Mucosa of descending colon (tissue), 3 donors: ENCODE measurements around the gene ALKBH6. TPM values are rescaled to one million over a fixed set of nuclear protein-coding genes. Genes with fewer than 3 reads are reported as not detected.
A peak's percentile ranks its signal among the peaks of the same experiment; 100 is the strongest.

Experiments used
- ATAC-seq: fragments of 200-7000 bp; cut with Tn5 transposase; one replicate; pipeline ENCODE4 v1.9.1; 2020; ENCODE audit warnings: mild to moderate bottlenecking, moderate library complexity
- DNase-seq, 3 donors: peaks; one replicate each; pipeline ENCODE4 v3.0.0-alpha.2; 2020
- H3K36me3 ChIP-seq: fragments of 200-600 bp; one replicate; pipeline ENCODE4 v1.8.0; 2021; ENCODE audit warnings: low read depth, mild to moderate bottlenecking
- H3K4me1 ChIP-seq: fragments of 200-600 bp; one replicate; pipeline ENCODE4 v1.8.0; 2021; ENCODE audit warnings: low read depth, mild to moderate bottlenecking
- H3K4me3 ChIP-seq: fragments of 200-600 bp; one replicate; pipeline ENCODE4 v1.8.0; 2021; ENCODE audit warnings: mild to moderate bottlenecking
- H3K9me3 ChIP-seq: fragments of 200-600 bp; one replicate; pipeline ENCODE4 v1.8.0; 2021; ENCODE audit warnings: mild to moderate bottlenecking
- CTCF ChIP-seq: fragments of 200-600 bp; IDR thresholded peaks from one replicate; pipeline ENCODE4 v1.8.0; 2022; ENCODE audit warnings: antibody characterized with exemption, mild to moderate bottlenecking
- intact Hi-C, 2 donors: fragments of 100-400 bp; cut with DNase I in 1 of 2; cut with micrococcal nuclease in 1 of 2; formaldehyde crosslinking; loops; one replicate each; pipeline versions ENCODE4 v1.11.0 to v1.11.1; 2022; cut with DNase I, micrococcal nuclease
- total RNA-seq, 3 donors: library from RNA; stranded (reverse); fragmentation: NEBNext Ultra II Directional in 2 of 3; extraction: Animal tissue kit (Norgen Biotek cat#: 25700) in 2 of 3; gene quantifications; one replicate each; pipeline versions ENCODE4 v1.2.1 to v1.2.4, GENCODE V29; 2021 to 2023
- donor health status: DM: no; HTN: no; CAD: no; lungs with moderate emphysema.
- donor health status: DM: no; HTN: no; CAD: no.
- donor health status: DM: no; HTN: yes; CAD: no.

ALKBH6 gene
- total RNA-seq, 3 donors from 2014 or later, result 20.2 to 24.1 (median 22.0) TPM

- peaks cover 4% of the 10 kb centered on the region for H3K4me1 ChIP-seq
- H3K36me3 ChIP-seq, result no peaks in the 10 kb centered on the region
- intact Hi-C loops, result no loop called here
- no peaks in the 10 kb centered on the region for H3K9me3 ChIP-seq
- no peak for TF ChIP-seq CTCF
- no peak overlapping the region for H3K4me3 ChIP-seq
- DNase-seq (peak in 1 of 3 donors; percentile 55), ATAC-seq (no peak)
These were observed 50.5 kb downstream of the ALKBH6 start for GRCh38 chr19:35963514-35963913.

GRCh38 chr19:35960432-35960972, 53.5 kb downstream of the ALKBH6 start:
- H3K4me1 ChIP-seq, result peaks cover 4% of the 10 kb centered on the region
- intact Hi-C loops, result no loop called here
- ATAC-seq (no peak), DNase-seq (no peak)
- no peaks in the 10 kb centered on the region for H3K9me3 ChIP-seq
- no peaks in the 10 kb centered on the region for H3K36me3 ChIP-seq
- H3K4me3 ChIP-seq, result no peak overlapping the region
- no peak for TF ChIP-seq CTCF

GRCh38 chr19:35959968-35960320, 54.1 kb downstream of the ALKBH6 start:
- no peak for TF ChIP-seq CTCF
- intact Hi-C loops, result no loop called here
- no peak for DNase-seq
- peaks cover 4% of the 10 kb centered on the region for H3K4me1 ChIP-seq
- H3K4me3 ChIP-seq, result no peak overlapping the region
- no peaks in the 10 kb centered on the region for H3K36me3 ChIP-seq
- no peak for ATAC-seq
- no peaks in the 10 kb centered on the region for H3K9me3 ChIP-seq

Other genes starting within 250 kb of the ALKBH6 start
- gene ARHGAP33, start 238.6 kb downstream of the ALKBH6 start, total RNA-seq, result 10 to 100 TPM; 14.4 to 16.0 (median 14.6) TPM
- gene PRODH2, start 201.4 kb downstream of the ALKBH6 start, total RNA-seq, result not detected
- gene NPHS1, start 161.7 kb downstream of the ALKBH6 start, total RNA-seq, result under 1 TPM in 1 of 3 donors, not detected in 2; 0.09 TPM
- gene KIRREL2, start 157.3 kb downstream of the ALKBH6 start, total RNA-seq, result under 1 TPM in 1 of 3 donors, not detected in 2; 0.09 TPM
- gene APLP1, start 145.6 kb downstream of the ALKBH6 start, total RNA-seq, result 10 to 100 TPM in 1 of 3 donors, 1 to 10 TPM in 2; 1.6 to 13.2 (median 1.9) TPM
- 10 to 100 TPM in 2 of 3 donors, 1 to 10 TPM in 1; 8.7 to 16.6 (median 12.3) TPM for gene NFKBID, start 113.7 kb downstream of the ALKBH6 start, total RNA-seq
- gene HCST, start 111.7 kb downstream of the ALKBH6 start, total RNA-seq, result 1 to 10 TPM; 4.6 to 8.2 (median 7.9) TPM
- gene TYROBP, start 105.9 kb downstream of the ALKBH6 start, total RNA-seq, result 10 to 100 TPM; 15.7 to 50.2 (median 45.0) TPM
- 10 to 100 TPM; 10.5 to 14.0 (median 10.5) TPM for gene LRFN3, start 77.8 kb downstream of the ALKBH6 start, total RNA-seq
- 10 to 100 TPM; 18.1 to 22.0 (median 19.1) TPM for gene SDHAF1, start 19.0 kb downstream of the ALKBH6 start, total RNA-seq
- 1 to 10 TPM; 3.5 to 7.9 (median 6.9) TPM for gene SYNE4, start 5.4 kb downstream of the ALKBH6 start, total RNA-seq
- gene CLIP3, start 18.7 kb upstream of the ALKBH6 start, total RNA-seq, result 10 to 100 TPM in 1 of 3 donors, 1 to 10 TPM in 2; 4.6 to 68.9 (median 8.1) TPM
- gene THAP8, start 40.1 kb upstream of the ALKBH6 start, total RNA-seq, result 10 to 100 TPM in 1 of 3 donors, 1 to 10 TPM in 2; 3.7 to 10.1 (median 4.4) TPM
- 1 to 10 TPM; 1.6 to 4.1 (median 1.9) TPM for gene WDR62, start 40.7 kb upstream of the ALKBH6 start, total RNA-seq
- gene OVOL3, start 96.9 kb upstream of the ALKBH6 start, total RNA-seq, result not detected
- 10 to 100 TPM; 42.7 to 66.4 (median 47.4) TPM for gene POLR2I, start 100.7 kb upstream of the ALKBH6 start, total RNA-seq
- gene TBCB, start 101.3 kb upstream of the ALKBH6 start, total RNA-seq, result 100 to 1,000 TPM in 1 of 3 donors, 10 to 100 TPM in 2; 81.9 to 106 (median 90.8) TPM
- 100 to 1,000 TPM; 501 to 878 (median 756) TPM for gene CAPNS1, start 125.9 kb upstream of the ALKBH6 start, total RNA-seq
- gene COX7A1, start 138.2 kb upstream of the ALKBH6 start, total RNA-seq, result 100 to 1,000 TPM in 1 of 3 donors, 10 to 100 TPM in 1, 1 to 10 TPM in 1; 6.0 to 115 (median 11.3) TPM
- 1 to 10 TPM; 2.9 to 7.8 (median 3.1) TPM for gene ZNF565, start 200.5 kb upstream of the ALKBH6 start, total RNA-seq
- 10 to 100 TPM; 32.8 to 45.9 (median 40.7) TPM for gene ZNF146, start 200.9 kb upstream of the ALKBH6 start, total RNA-seq